Middle frontal gyrus (tissue), 1 donor: ENCODE data around the gene SPIN1.
"Not testable (repeated sequence)": the region's sequence is repeated elsewhere in the genome, so short reads cannot be mapped to it uniquely, and the experiment has no call there.

Experiments
- DNase-seq: peaks from one replicate; pipeline ENCODE4 v3.0.0-alpha.2; 2015; ENCODE audit warnings: low spot score; ENCODE audit errors: extremely low spot score

Gene SPIN1

GRCh38 chr9:88388203-88388885 is at the start of gene SPIN1:
Gene SPIN1, plus strand, starts transcription at chr9:88388444. Its CDS starts 38,096 bp downstream, at chr9:88426540.
- peak; percentile 63 for DNase-seq

- DNase-seq = no peak
Observed at GRCh38 chr9:88339317-88339716, 48.9 kb upstream of the SPIN1 start.

GRCh38 chr9:88342246-88342645 is 46.0 kb upstream of the SPIN1 start:
- no peak for DNase-seq

- DNase-seq = no peak
Observed at GRCh38 chr9:88344013-88344412, 44.2 kb upstream of the SPIN1 start.

GRCh38 chr9:88350354-88350753 is 37.9 kb upstream of the SPIN1 start:
- DNase-seq = not testable (repeated sequence)

- DNase-seq = no peak
Observed at GRCh38 chr9:88355166-88355565, 33.1 kb upstream of the SPIN1 start.

GRCh38 chr9:88357250-88357649 is 31.0 kb upstream of the SPIN1 start:
- not testable (repeated sequence) for DNase-seq

GRCh38 chr9:88358723-88359122 is 29.5 kb upstream of the SPIN1 start:
- DNase-seq = no peak

- DNase-seq = no peak
Observed at GRCh38 chr9:88359974-88360373, 28.3 kb upstream of the SPIN1 start.

GRCh38 chr9:88362681-88363080 is 25.6 kb upstream of the SPIN1 start:
- no peak for DNase-seq

- no peak for DNase-seq
Observed at GRCh38 chr9:88363661-88364060, 24.6 kb upstream of the SPIN1 start.

GRCh38 chr9:88364706-88365105 is 23.5 kb upstream of the SPIN1 start:
- no peak for DNase-seq

GRCh38 chr9:88370346-88370745 is 17.9 kb upstream of the SPIN1 start:
- no peak for DNase-seq

GRCh38 chr9:88372103-88372654 is 16.1 kb upstream of the SPIN1 start:
- no peak for DNase-seq

- no peak for DNase-seq
Observed at GRCh38 chr9:88373045-88373444, 15.2 kb upstream of the SPIN1 start.

- DNase-seq = no peak
Observed at GRCh38 chr9:88378317-88378716, 9.9 kb upstream of the SPIN1 start.

- DNase-seq = no peak
Observed at GRCh38 chr9:88379352-88379751, 8.9 kb upstream of the SPIN1 start.

GRCh38 chr9:88380118-88380517 is 8.1 kb upstream of the SPIN1 start:
- DNase-seq = no peak

- DNase-seq = not testable (repeated sequence)
Observed at GRCh38 chr9:88381322-88381721, 6.9 kb upstream of the SPIN1 start.

- no peak for DNase-seq
Observed at GRCh38 chr9:88383176-88383575, 5.1 kb upstream of the SPIN1 start.

GRCh38 chr9:88386137-88386536 is 2.1 kb upstream of the SPIN1 start:
- DNase-seq = not testable (repeated sequence)

GRCh38 chr9:88387036-88387551 is 1.1 kb upstream of the SPIN1 start:
- no peak for DNase-seq
